K562 (cell line): ENCODE results near the gene UBR3. TPM values are rescaled to one million over a fixed set of nuclear protein-coding genes. Genes with fewer than 3 reads are reported as not detected.

Experiments used
- ARID1B ChIP-seq: fragments of 450-650 bp; IDR thresholded peaks from 2 replicates; pipeline ENCODE4 v1.6.1; 2016; ENCODE audit warnings: antibody characterized with exemption, mild to moderate bottlenecking, inconsistent platforms
- BRCA1 ChIP-seq, 2 experiments: fragments of 450-650 bp in 1 of 2; sonication (generic) in 1 of 2; formaldehyde crosslinking in 1 of 2; IDR thresholded peaks; 2 replicates each; pipeline versions ENCODE4 v1.5.0 to v1.6.1; 2017 to 2020; ENCODE audit warnings: mild to moderate bottlenecking in 1 of 2, missing genetic modification reagents in 1 of 2
- BRF2 ChIP-seq: IDR thresholded peaks from 3 replicates; pipeline ENCODE4 v1.6.1; 2011; ENCODE audit warnings: borderline replicate concordance, mild to moderate bottlenecking; ENCODE audit not compliant: insufficient read length, insufficient read depth
- CCNT2 ChIP-seq: IDR thresholded peaks from 2 replicates; pipeline ENCODE4 v1.6.1; 2011; ENCODE audit warnings: borderline replicate concordance, low read depth, mild to moderate bottlenecking, moderate library complexity, mixed read lengths, low read length; ENCODE audit not compliant: insufficient read length; ENCODE audit errors: extremely low read depth
- EGR1 ChIP-seq: fragments of 450-650 bp; conservative IDR thresholded peaks from 2 replicates; pipeline ENCODE4 v1.6.1; 2017; ENCODE audit warnings: mild to moderate bottlenecking
- FOXK1 ChIP-seq: sonication (generic); formaldehyde crosslinking; IDR thresholded peaks from 2 replicates; pipeline ENCODE4 v1.8.0; 2022; ENCODE audit warnings: missing genetic modification reagents, mild to moderate bottlenecking, borderline replicate concordance
- FOXP1 ChIP-seq: sonication (generic); formaldehyde crosslinking; IDR thresholded peaks from 2 replicates; pipeline ENCODE4 v1.8.0; 2022; ENCODE audit warnings: mild to moderate bottlenecking, missing genetic modification reagents
- GABPB2 ChIP-seq: fragments of 250-450 bp; sonication (Bioruptor Pico); conservative IDR thresholded peaks from 2 replicates; pipeline ENCODE4 v1.5.1; 2021; ENCODE audit warnings: mild to moderate bottlenecking
- HMGN3 ChIP-seq: IDR thresholded peaks from 2 replicates; pipeline ENCODE4 v1.6.1; 2011; ENCODE audit warnings: borderline replicate concordance, low read depth, mild to moderate bottlenecking, mixed read lengths, low read length; ENCODE audit not compliant: insufficient read length; ENCODE audit errors: extremely low read depth
- STAG1 ChIP-seq: sonication (generic); formaldehyde crosslinking; IDR thresholded peaks from 2 replicates; pipeline ENCODE4 v1.5.0; 2020; ENCODE audit warnings: missing genetic modification reagents, borderline replicate concordance
- THAP7 ChIP-seq: fragments of 250-450 bp; sonication (Bioruptor Pico); IDR thresholded peaks from 2 replicates; pipeline ENCODE4 v1.5.0; 2021
- ZBTB11 ChIP-seq, 3 experiments: fragments of 200-800 bp in 1 of 3; fragments of 250-450 bp in 1 of 3; fragments of 450-650 bp in 1 of 3; sonication (Bioruptor Pico) in 1 of 3; sonication (Bioruptor generic) in 1 of 3; formaldehyde crosslinking in 1 of 3; IDR thresholded peaks; 2 replicates each; pipeline versions ENCODE4 v1.6.1 to v1.8.0; 2016 to 2022; ENCODE audit warnings: mild to moderate bottlenecking in 2 of 3, missing genetic modification characterization in 2 of 3, missing compliant biosample characterization in 1 of 3, moderate library complexity in 1 of 3
- ZFPM2 ChIP-seq: fragments of 250-450 bp; sonication (Bioruptor Pico); IDR thresholded peaks from 2 replicates; pipeline ENCODE4 v1.5.1; 2022; ENCODE audit warnings: mild to moderate bottlenecking
- ZNF165 ChIP-seq: fragments of 250-450 bp; sonication (Bioruptor Pico); IDR thresholded peaks from 2 replicates; pipeline ENCODE4 v1.4.0; 2020; ENCODE audit warnings: borderline replicate concordance
- ZNF224 ChIP-seq: sonication (generic); formaldehyde crosslinking; IDR thresholded peaks from 2 replicates; pipeline ENCODE4 v1.8.0; 2022; ENCODE audit warnings: mild to moderate bottlenecking, missing genetic modification reagents
- ZNF274 ChIP-seq: IDR thresholded peaks from 2 replicates; pipeline ENCODE4 v1.6.1; 2011; ENCODE audit warnings: low read depth, mild to moderate bottlenecking, low read length, moderate library complexity, borderline replicate concordance
- ZNF347 ChIP-seq: fragments of 450-650 bp; formaldehyde crosslinking; IDR thresholded peaks from 2 replicates; pipeline ENCODE4 v1.4.0; 2020; ENCODE audit warnings: low read depth, mild to moderate bottlenecking, moderate library complexity
- ZNF408 ChIP-seq: fragments of 250-450 bp; sonication (Bioruptor Pico); IDR thresholded peaks from 2 replicates; pipeline ENCODE4 v1.4.0; 2020; ENCODE audit warnings: low read depth, mild to moderate bottlenecking, moderate library complexity
- ZNF766 ChIP-seq: fragments of 200-800 bp; sonication (Bioruptor generic); conservative IDR thresholded peaks from 2 replicates; pipeline ENCODE4 v1.6.1; 2016; ENCODE audit warnings: missing genetic modification characterization, missing compliant biosample characterization
- polyA plus RNA-seq, 8 experiments: library from polyadenylated mRNA; depleted of rRNA in 4 of 8; stranded (reverse) in 5 of 8; unstranded in 3 of 8; fragments of >200 nt; fragmentation: Nextera tagmentation in 2 of 8; fragmentation: Illumina TruSeq in 1 of 8; extraction: Ambion mirVana in 2 of 8; extraction: Trizol in 1 of 8; gene quantifications; 2 replicates each; pipeline versions ENCODE4 v1.2.1 to v1.2.3, GENCODE V29; 2011 to 2014; ENCODE audit warnings: inconsistent platforms in 1 of 8, missing spikeins in 1 of 8
- total RNA-seq, 7 experiments: library from RNA; depleted of rRNA in 6 of 7; stranded (reverse); fragments of >200 nt in 6 of 7; fragmentation: Illumina TruSeq in 2 of 7; extraction: Trizol in 2 of 7; gene quantifications; 2 replicates each; pipeline versions ENCODE4 v1.2.1 to v1.2.3, GENCODE V29; 2011 to 2021; ENCODE audit warnings: low replicate concordance in 1 of 7
- TF ChIP-seq, protein P1 (sequence below), 2 experiments: fragments of 450-650 bp in 1 of 2; sonication (generic) in 1 of 2; formaldehyde crosslinking in 1 of 2; IDR thresholded peaks in 1 of 2; conservative IDR thresholded peaks in 1 of 2; 2 replicates each; pipeline versions ENCODE4 v1.6.1 to v1.8.1; 2016 to 2023; ENCODE audit warnings: mild to moderate bottlenecking in 2 of 2, moderate library complexity in 2 of 2, inconsistent platforms in 1 of 2, missing genetic modification reagents in 1 of 2

The UBR3 gene
- total and polyA plus RNA-seq, 9 of the 15 experiments (the other 6 are each of a cell fraction or from before 2014, with no cell fraction given) = 14.4 to 63.5 (median 40.4) TPM

- TF ChIP-seq EGR1 (no peak), STAG1 (no peak), ZNF224 (no peak), ZNF766 (peak; percentile 87), ZFPM2 (CRISPR knock-in tag) (no peak), CCNT2 (peak; percentile 98), ZBTB11 (CRISPR knock-in tag; IDR thresholded peaks at IDR 0.05) (peak in 1 of 3 experiments; percentile 74; a peak in 2 of 6 replicates), HMGN3 (peak; percentile 95), BRF2 (no peak), GABPB2 (CRISPR knock-in tag) (no peak), THAP7 (no peak), ZNF347 (CRISPR knock-in tag) (no peak), ARID1B (peak; percentile 100), ZNF408 (no peak), ZNF165 (CRISPR knock-in tag) (no peak), FOXP1 (CRISPR knock-in tag) (no peak), FOXK1 (CRISPR knock-in tag) (no peak), ZNF274 (no peak), BRCA1 (IDR thresholded peaks at IDR 0.05) (no peak), BRCA1 (CRISPR knock-in tag; IDR thresholded peaks at IDR 0.05) (no peak)
- TF ChIP-seq, protein P1, sequence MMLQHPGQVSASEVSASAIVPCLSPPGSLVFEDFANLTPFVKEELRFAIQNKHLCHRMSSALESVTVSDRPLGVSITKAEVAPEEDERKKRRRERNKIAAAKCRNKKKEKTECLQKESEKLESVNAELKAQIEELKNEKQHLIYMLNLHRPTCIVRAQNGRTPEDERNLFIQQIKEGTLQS (IDR thresholded peaks at IDR 0.05) = peak; percentile 55; the same call in 1 of the 2 replicates
- TF ChIP-seq, protein P1 (CRISPR knock-in tag; conservative IDR thresholded peaks at IDR 0.05) = peak; percentile 60; the same call in 1 of the 2 replicates
Measured at GRCh38 chr2:170013802-170014551, 186.7 kb downstream of the UBR3 start (continued).
